GM12865 (cell line): ENCODE data around the gene P4HB.

ENCODE experiments used
- DNase-seq: peaks from one replicate; pipeline ENCODE4 v3.0.0; 2010; ENCODE audit warnings: low read depth
- H3K4me3 ChIP-seq: 2 replicates; pipeline ENCODE4 v1.5.1; 2011; ENCODE audit warnings: mild to moderate bottlenecking, low read depth, low read length, control low read depth
- TF ChIP-seq, protein P1 (sequence below): IDR thresholded peaks from 2 replicates; pipeline ENCODE4 v1.5.1; 2011; ENCODE audit warnings: low read length, control low read depth, low read depth, inconsistent platforms; ENCODE audit not compliant: insufficient read depth; ENCODE audit errors: missing control alignments

P4HB gene

DNA sequence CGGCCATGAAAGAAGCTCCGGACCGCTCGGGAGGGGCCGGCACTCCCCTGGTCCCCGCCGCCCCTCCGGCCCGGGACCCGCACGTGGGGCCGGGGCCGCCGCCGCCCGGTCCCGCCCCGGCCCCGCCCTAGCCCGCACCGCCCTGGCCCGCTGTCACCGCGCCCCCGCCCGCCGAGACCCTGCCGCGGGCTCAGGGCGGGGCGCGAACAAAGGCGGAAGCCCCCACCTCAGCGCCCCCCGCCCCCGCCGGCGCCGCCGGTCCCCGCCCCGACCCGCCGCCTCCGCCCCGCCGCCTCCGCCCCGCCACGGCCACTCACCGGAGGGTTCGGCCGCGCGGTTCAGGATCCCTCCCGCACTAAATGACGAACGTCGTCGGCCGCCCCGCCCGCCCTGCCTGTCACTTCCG is 10.6 kb upstream of the P4HB start, which contains the start of gene ARHGDIA:
ARHGDIA (minus strand) TSS at position 357 of the 406 bp plus-strand sequence. CDS start 1,407 bp downstream, outside the sequence.
- DNase-seq, result no peak
- TF ChIP-seq, protein P1, sequence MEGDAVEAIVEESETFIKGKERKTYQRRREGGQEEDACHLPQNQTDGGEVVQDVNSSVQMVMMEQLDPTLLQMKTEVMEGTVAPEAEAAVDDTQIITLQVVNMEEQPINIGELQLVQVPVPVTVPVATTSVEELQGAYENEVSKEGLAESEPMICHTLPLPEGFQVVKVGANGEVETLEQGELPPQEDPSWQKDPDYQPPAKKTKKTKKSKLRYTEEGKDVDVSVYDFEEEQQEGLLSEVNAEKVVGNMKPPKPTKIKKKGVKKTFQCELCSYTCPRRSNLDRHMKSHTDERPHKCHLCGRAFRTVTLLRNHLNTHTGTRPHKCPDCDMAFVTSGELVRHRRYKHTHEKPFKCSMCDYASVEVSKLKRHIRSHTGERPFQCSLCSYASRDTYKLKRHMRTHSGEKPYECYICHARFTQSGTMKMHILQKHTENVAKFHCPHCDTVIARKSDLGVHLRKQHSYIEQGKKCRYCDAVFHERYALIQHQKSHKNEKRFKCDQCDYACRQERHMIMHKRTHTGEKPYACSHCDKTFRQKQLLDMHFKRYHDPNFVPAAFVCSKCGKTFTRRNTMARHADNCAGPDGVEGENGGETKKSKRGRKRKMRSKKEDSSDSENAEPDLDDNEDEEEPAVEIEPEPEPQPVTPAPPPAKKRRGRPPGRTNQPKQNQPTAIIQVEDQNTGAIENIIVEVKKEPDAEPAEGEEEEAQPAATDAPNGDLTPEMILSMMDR, result no peak
- H3K4me3 ChIP-seq, result peak within 1 kb of the TSS; percentile 99

GRCh38 chr17:81870131-81870980 is 10.0 kb upstream of the P4HB start:
- DNase-seq, result peak; percentile 62
- TF ChIP-seq, protein P1, result no peak

GRCh38 chr17:81869221-81870130 is 9.1 kb upstream of the P4HB start:
- peak overlapping the region; percentile 99 for H3K4me3 ChIP-seq
- TF ChIP-seq, protein P1, result peak; percentile 89
- peak; percentile 65 for DNase-seq

More at GRCh38 chr17:81870131-81870980, 10.0 kb upstream of the P4HB start:
- H3K4me3 ChIP-seq, result peak overlapping the region; percentile 99

GRCh38 chr17:81868674-81869220 is 8.4 kb upstream of the P4HB start:
- TF ChIP-seq, protein P1, result no peak
- DNase-seq, result no peak
- H3K4me3 ChIP-seq, result peak overlapping the region; percentile 99

GRCh38 chr17:81867991-81868673 is 7.8 kb upstream of the P4HB start:
- no peak for DNase-seq
- H3K4me3 ChIP-seq, result no peak overlapping the region
- TF ChIP-seq, protein P1, result no peak
